Measurements from ENCODE around the gene SLC35E1. TPM values are rescaled to one million over a fixed set of nuclear protein-coding genes. Genes with fewer than 3 reads are reported as not detected.

Gene SLC35E1
- polyA plus RNA-seq, 1 donor (not counting 4 experiments of a cell fraction or from before 2014, with no cell fraction given): 30.3 TPM

- TF ChIP-seq CTCF (optimal IDR thresholded peaks at IDR 0.05 in 1 of 3, IDR thresholded peaks at IDR 0.05 in 1 of 3, conservative IDR thresholded peaks at IDR 0.05 in 1 of 3; ENCODE audit: extremely low read depth in 1 of 3, insufficient read depth in 2 of 3, low read length in 3 of 3) (no peak), EZH2 (IDR thresholded peaks at IDR 0.05; ENCODE audit: low read length) (no peak)
- no peaks in the 10 kb centered on the region for H3K9me3 ChIP-seq (ENCODE audit: control insufficient read depth, low read depth, low read length)
- H4K20me1 ChIP-seq (ENCODE audit: control insufficient read depth, extremely low read depth, insufficient read depth, low read length): peaks cover 13% of the 10 kb centered on the region
- H3K36me3 ChIP-seq (ENCODE audit: control insufficient read depth in 2 of 2, extremely low read depth in 1 of 2, insufficient read depth in 2 of 2, low read length in 2 of 2): peaks cover 3 to 9% of the 10 kb centered on the region in 2 experiments
- H3K9ac ChIP-seq (ENCODE audit: control insufficient read depth, extremely low read depth, insufficient read depth, low read length): peak overlapping the region; percentile 69
- peaks cover 56% of the 10 kb centered on the region for H3K4me1 ChIP-seq (ENCODE audit: control insufficient read depth, extremely low read depth, insufficient read depth, low read length)
- peaks cover 93% of the 10 kb centered on the region for H3K79me2 ChIP-seq (ENCODE audit: control insufficient read depth, insufficient read depth, low read length)
- no peak overlapping the region for H3K4me3 ChIP-seq (ENCODE audit: control insufficient read depth in 2 of 3, extremely low read depth in 1 of 3, insufficient read depth in 2 of 3, low read depth in 1 of 3, low read length in 3 of 3)
- H3K27me3 ChIP-seq (ENCODE audit: control insufficient read depth, extremely low read depth, insufficient read depth, low read length): no peaks in the 10 kb centered on the region
- FAIRE-seq (no peak), DNase-seq (ENCODE audit: low read depth, low spot score) (no peak)
- H3K27ac ChIP-seq (ENCODE audit: control insufficient read depth, insufficient read depth, low read length): peak overlapping the region; percentile 83
- H3K9me1 ChIP-seq (ENCODE audit: control insufficient read depth, extremely low read depth, insufficient read depth, low read length): peaks cover 29% of the 10 kb centered on the region
- no peak overlapping the region for H2AFZ ChIP-seq (ENCODE audit: control insufficient read depth, low read length)
- H3K4me2 ChIP-seq (ENCODE audit: control insufficient read depth, extremely low read depth, insufficient read depth, low read depth, low read length): no peak overlapping the region
- dilution Hi-C loops (cut with MboI; ENCODE audit: extremely low pct_ligation_motif_present, low sequenced_read_pairs): no loop called here
Measured at GRCh38 chr19:16585094-16585801, 13.0 kb upstream of the SLC35E1 start.

GRCh38 chr19:16584248-16585093 is 12.3 kb upstream of the SLC35E1 start:
- Histone ChIP-seq H3K4me1 (ENCODE audit: control insufficient read depth, extremely low read depth, insufficient read depth, low read length) (peaks cover 62% of the 10 kb centered on the region), H3K9ac (ENCODE audit: control insufficient read depth, extremely low read depth, insufficient read depth, low read length) (peak overlapping the region; percentile 69), H3K36me3 (ENCODE audit: control insufficient read depth in 2 of 2, extremely low read depth in 1 of 2, insufficient read depth in 2 of 2, low read length in 2 of 2) (peaks cover 3 to 9% of the 10 kb centered on the region in 2 experiments), H3K4me2 (ENCODE audit: control insufficient read depth, extremely low read depth, insufficient read depth, low read depth, low read length) (peak overlapping the region; percentile 81), H3K4me3 (ENCODE audit: control insufficient read depth in 2 of 3, extremely low read depth in 1 of 3, insufficient read depth in 2 of 3, low read depth in 1 of 3, low read length in 3 of 3) (peak overlapping the region in 2 of 3 experiments; percentile 36 to 52), H3K27me3 (ENCODE audit: control insufficient read depth, extremely low read depth, insufficient read depth, low read length) (no peaks in the 10 kb centered on the region), H3K9me3 (ENCODE audit: control insufficient read depth, low read depth, low read length) (no peaks in the 10 kb centered on the region), H3K79me2 (ENCODE audit: control insufficient read depth, insufficient read depth, low read length) (peaks cover 93% of the 10 kb centered on the region), H3K9me1 (ENCODE audit: control insufficient read depth, extremely low read depth, insufficient read depth, low read length) (peaks cover 29% of the 10 kb centered on the region), H2AFZ (ENCODE audit: control insufficient read depth, low read length) (no peak overlapping the region), H3K27ac (ENCODE audit: control insufficient read depth, insufficient read depth, low read length) (peak overlapping the region; percentile 83), H4K20me1 (ENCODE audit: control insufficient read depth, extremely low read depth, insufficient read depth, low read length) (peaks cover 17% of the 10 kb centered on the region)
- dilution Hi-C loops (cut with MboI; ENCODE audit: extremely low pct_ligation_motif_present, low sequenced_read_pairs): no loop called here
- DNase-seq (ENCODE audit: low read depth, low spot score): peak; percentile 33
- TF ChIP-seq EZH2 (IDR thresholded peaks at IDR 0.05; ENCODE audit: low read length) (no peak), CTCF (optimal IDR thresholded peaks at IDR 0.05 in 1 of 3, IDR thresholded peaks at IDR 0.05 in 1 of 3, conservative IDR thresholded peaks at IDR 0.05 in 1 of 3; ENCODE audit: extremely low read depth in 1 of 3, insufficient read depth in 2 of 3, low read length in 3 of 3) (no peak)
- peak; percentile 84 for FAIRE-seq

Measured in keratinocyte (primary cell).